ENCODE results near the gene GKN1. TPM values are rescaled to one million over a fixed set of nuclear protein-coding genes. Genes with fewer than 3 reads are reported as not detected.

The GKN1 gene
- total RNA-seq, 1 donor from 2014 or later: not detected

- intact Hi-C loops (cut with micrococcal nuclease): no loop called here
Observed at GRCh38 chr2:69003731-69004130, 29.3 kb downstream of the GKN1 start.

GRCh38 chr2:69007169-69007568, 32.7 kb downstream of the GKN1 start:
- intact Hi-C loops (cut with micrococcal nuclease): no loop called here

GRCh38 chr2:69007603-69008002, 33.2 kb downstream of the GKN1 start:
- intact Hi-C loops (cut with micrococcal nuclease): no loop called here

GRCh38 chr2:69010437-69011194, 36.2 kb downstream of the GKN1 start:
- intact Hi-C loops (cut with micrococcal nuclease): loop anchor here (5.0 kb wide), 1 partner anchor 297 kb away; no protein-coding TSS in a partner anchor

GRCh38 chr2:69011611-69012157, 37.2 kb downstream of the GKN1 start:
- intact Hi-C loops (cut with micrococcal nuclease): loop anchor here (2.0 to 5.0 kb wide), 2 partner anchors 296 to 547 kb away; no protein-coding TSS in a partner anchor

- intact Hi-C loops (cut with micrococcal nuclease): loop anchor here (2.0 to 5.0 kb wide), 2 partner anchors 295 to 548 kb away; no protein-coding TSS in a partner anchor
Observed at GRCh38 chr2:69012310-69013141, 38.1 kb downstream of the GKN1 start.

GRCh38 chr2:69013142-69013839, 38.9 kb downstream of the GKN1 start, which contains the start of gene ANTXR1:
ANTXR1 (plus strand) TSS chr2:69013179; CDS start chr2:69013500, 321 bp downstream.
- intact Hi-C loops (cut with micrococcal nuclease): loop anchor here (2.0 to 5.0 kb wide), 2 partner anchors 294 to 548 kb away; no protein-coding TSS in a partner anchor

GRCh38 chr2:69013840-69014821, 39.7 kb downstream of the GKN1 start:
- intact Hi-C loops (cut with micrococcal nuclease): loop anchor here (2.0 to 5.0 kb wide), 2 partner anchors 293 to 549 kb away; no protein-coding TSS in a partner anchor

GRCh38 chr2:69017080-69017479, 42.6 kb downstream of the GKN1 start:
- intact Hi-C loops (cut with micrococcal nuclease): no loop called here

- intact Hi-C loops (cut with micrococcal nuclease): no loop called here
Observed at GRCh38 chr2:69017835-69018234, 43.4 kb downstream of the GKN1 start.

- intact Hi-C loops (cut with micrococcal nuclease): no loop called here
Observed at GRCh38 chr2:69018678-69019095, 44.3 kb downstream of the GKN1 start.

- intact Hi-C loops (cut with micrococcal nuclease): no loop called here
Observed at GRCh38 chr2:69020496-69021426, 46.3 kb downstream of the GKN1 start.

- intact Hi-C loops (cut with micrococcal nuclease): no loop called here
Observed at GRCh38 chr2:69021727-69022126, 47.3 kb downstream of the GKN1 start.

GRCh38 chr2:69022548-69022947, 48.1 kb downstream of the GKN1 start:
- intact Hi-C loops (cut with micrococcal nuclease): no loop called here

GRCh38 chr2:69023236-69023635, 48.8 kb downstream of the GKN1 start:
- intact Hi-C loops (cut with micrococcal nuclease): no loop called here

GRCh38 chr2:69026026-69026425, 51.6 kb downstream of the GKN1 start:
- intact Hi-C loops (cut with micrococcal nuclease): loop anchor here (1.0 kb wide), 1 partner anchor 281 kb away; no protein-coding TSS in a partner anchor

- intact Hi-C loops (cut with micrococcal nuclease): loop anchor here (1.0 kb wide), 1 partner anchor 280 kb away; no protein-coding TSS in a partner anchor
Observed at GRCh38 chr2:69026691-69027459, 52.4 kb downstream of the GKN1 start.
